GM19035 (cell line): ENCODE data around the gene SETDB2.
A peak's percentile ranks its signal among the peaks of the same experiment; 100 is the strongest.

Experiments used
- ATAC-seq: cut with Tn5 transposase; IDR thresholded peaks from one replicate; pipeline ENCODE4 v1.9.1; 2021; ENCODE audit not compliant: unreplicated experiment

SETDB2 gene

DNA sequence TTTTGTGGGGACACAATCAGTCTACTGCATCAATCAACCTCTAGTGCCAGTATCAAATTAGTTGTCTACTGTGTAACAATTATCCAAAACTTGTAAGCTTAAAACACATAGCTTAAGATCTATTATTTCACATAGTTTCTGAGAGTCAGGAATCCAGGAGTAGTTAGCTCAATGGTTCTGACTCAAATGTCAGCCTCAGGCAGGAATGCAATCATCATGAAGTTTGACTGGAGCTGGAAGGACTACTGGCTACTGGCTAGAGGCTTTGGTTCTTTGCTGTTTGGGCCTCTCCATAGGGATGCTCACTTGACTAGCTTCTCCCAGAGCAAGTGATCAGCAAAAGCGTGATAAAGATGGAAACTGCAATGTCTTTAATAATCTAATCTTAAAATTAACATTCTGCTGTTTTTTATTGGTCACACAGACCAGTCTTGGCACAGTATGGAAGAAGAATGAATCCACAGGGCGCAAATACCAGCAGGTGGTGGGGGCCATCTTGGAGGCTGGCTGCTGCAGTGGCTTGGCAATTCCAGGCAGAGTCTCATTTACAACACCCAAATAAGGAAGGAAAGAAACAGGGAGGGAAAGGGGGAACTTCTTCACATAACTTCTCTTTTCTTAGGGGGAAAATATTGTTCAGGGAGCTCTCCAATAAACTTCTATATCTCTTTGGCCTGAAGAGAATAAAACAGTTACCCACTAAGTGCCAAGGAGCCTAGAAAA, 15.9 kb upstream of the SETDB2 start:
- ATAC-seq = no peak

DNA sequence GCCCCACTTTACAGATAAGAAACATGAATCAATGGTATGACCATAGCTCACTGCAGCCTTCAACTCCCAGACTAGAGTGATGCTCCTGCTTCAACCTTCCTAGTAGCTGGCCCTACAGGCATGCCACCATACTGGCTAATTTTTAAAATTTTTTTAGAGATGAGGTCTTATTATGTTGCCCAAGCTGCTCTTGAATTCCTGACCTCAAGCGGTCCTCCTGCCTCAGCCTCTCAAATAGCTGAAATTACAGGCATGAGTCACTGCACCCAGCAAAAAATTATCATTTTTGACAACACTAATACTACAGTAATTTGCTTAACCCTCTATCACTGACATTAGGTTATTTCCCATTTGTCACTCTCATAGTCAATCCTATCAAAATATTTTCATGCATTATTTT, 15.0 kb upstream of the SETDB2 start:
- no peak for ATAC-seq

DNA sequence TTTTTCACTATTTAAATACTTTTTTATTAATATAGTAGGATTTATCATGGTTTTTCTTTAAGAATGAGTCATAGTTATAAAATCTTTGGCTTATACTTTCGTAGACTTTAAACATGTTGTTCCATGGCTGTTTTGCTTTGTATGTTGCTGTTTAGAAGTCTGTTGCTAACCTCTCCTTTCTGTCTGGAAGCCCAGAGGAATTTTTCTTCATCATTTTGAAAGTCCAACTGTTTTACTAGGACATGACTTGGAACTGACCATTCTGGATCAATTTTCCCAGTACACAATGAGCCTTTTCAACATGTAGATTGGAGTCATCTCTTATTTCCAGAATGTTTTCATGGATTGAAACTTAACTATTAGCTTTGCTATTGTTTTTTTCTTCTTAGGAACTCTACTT, 8.1 kb upstream of the SETDB2 start:
- ATAC-seq = no peak

DNA sequence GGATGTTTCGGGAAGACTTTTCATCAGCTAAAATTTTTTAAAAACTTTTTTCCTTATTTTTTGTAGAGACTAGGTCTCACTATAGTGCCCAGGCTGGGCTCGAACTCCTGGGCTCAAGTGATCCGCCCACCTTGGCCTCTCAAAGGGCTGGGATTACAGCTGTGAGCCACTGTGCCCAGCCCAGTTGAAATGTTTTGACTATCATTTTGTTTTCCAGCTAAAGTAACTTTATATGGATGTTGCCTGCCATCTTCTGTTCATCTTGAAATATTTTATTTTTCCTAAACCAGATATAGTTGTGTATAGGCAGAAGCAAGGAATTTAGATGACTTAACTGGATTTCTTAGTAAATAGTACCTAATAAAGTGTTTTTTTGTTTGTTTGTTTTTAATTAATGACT, 7.2 kb upstream of the SETDB2 start:
- ATAC-seq = no peak

DNA sequence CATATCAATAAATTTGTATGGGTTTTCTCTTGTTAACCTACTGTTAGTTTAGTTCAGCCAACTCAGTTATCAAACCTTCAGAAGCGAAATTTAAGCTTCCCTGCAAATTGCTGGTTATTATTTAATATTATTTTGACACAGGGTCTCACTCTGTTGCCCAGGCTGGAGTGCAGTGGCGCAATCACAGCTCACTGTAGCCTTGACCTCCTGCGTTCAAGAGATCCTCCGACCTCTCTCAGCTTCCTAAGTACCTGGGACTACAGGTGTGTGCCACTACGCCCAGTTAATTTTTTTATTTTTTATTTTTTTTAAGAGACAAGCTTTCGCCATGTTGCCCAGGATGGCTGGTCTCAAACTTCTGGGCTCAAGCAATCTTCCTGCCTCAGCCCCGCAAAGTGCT, 6.4 kb upstream of the SETDB2 start:
- ATAC-seq = no peak

DNA sequence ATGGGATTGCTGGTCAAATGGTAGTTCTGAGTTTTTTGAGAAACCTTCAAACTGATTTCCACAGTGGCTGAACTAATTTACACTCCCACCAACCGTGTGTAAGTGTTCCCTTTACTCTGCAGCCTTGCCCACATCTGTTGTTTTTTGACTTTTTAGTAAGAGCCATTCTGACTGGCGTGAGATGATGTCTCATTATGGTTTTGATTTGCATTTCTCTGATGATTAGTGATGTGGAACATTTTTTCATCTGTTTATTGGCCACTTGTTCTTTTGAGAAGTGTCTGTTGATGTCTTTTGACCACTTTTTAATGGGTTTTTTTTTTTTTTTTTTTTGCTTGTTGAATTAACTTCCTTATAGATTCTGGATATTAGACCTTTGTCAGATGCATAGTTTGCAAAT, 4.5 kb upstream of the SETDB2 start:
- ATAC-seq = no peak

DNA sequence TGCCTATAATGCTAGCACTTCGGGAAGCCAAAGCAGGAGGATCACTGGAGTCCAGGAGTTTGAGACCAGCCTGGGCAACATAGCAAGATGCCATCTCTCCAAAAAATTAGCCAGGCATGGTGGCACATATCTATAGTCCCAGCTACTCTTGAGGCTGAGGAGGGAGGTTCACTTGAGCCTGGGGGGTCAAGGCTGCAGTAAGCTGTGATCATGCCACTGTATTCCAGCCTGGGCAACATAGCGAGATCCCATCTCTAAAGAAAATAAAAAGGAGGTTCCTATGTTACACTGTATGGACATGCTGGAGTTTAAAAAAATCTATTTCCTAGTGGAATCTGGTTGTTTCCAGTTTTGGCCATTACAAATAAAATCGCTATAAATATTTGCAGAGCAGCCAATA, 2.8 kb upstream of the SETDB2 start:
- no peak for ATAC-seq

DNA sequence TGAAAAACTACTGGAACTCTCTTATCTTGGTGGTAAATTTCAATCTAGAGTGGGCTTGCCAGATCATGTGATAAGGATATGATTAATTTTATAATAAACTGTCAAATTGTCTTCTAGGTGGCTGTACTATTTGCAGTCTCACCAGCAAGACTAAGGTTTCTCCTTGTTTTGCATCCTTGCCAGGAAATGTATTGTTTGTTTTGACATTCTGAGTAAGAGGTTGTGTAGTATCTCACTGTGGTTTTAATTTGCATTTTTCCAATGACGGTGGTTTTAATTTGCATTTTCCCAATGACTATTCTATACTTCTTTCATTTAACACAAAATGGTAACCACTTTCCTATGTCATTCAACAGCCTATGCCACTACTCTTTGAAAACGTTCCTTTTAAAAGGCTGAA, 2.2 kb upstream of the SETDB2 start:
- no peak for ATAC-seq

DNA sequence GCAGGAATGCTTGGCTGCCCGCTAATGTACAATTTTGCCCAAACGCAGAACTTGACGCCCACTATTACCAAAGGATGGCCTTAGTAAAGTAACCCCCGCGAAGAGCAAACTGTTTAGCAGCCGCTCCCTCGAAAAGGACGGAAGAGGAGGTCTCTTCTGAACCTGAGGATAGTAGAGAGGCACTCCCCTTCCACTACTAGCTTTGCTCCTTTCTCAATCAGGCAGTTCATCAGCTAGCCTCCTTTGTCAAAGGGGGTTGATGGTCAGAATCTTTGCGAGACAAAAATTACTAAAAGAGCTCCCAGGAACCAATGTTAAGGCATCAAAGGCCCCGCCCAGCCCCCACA, 744 bp upstream of the SETDB2 start:
- no peak for ATAC-seq

DNA sequence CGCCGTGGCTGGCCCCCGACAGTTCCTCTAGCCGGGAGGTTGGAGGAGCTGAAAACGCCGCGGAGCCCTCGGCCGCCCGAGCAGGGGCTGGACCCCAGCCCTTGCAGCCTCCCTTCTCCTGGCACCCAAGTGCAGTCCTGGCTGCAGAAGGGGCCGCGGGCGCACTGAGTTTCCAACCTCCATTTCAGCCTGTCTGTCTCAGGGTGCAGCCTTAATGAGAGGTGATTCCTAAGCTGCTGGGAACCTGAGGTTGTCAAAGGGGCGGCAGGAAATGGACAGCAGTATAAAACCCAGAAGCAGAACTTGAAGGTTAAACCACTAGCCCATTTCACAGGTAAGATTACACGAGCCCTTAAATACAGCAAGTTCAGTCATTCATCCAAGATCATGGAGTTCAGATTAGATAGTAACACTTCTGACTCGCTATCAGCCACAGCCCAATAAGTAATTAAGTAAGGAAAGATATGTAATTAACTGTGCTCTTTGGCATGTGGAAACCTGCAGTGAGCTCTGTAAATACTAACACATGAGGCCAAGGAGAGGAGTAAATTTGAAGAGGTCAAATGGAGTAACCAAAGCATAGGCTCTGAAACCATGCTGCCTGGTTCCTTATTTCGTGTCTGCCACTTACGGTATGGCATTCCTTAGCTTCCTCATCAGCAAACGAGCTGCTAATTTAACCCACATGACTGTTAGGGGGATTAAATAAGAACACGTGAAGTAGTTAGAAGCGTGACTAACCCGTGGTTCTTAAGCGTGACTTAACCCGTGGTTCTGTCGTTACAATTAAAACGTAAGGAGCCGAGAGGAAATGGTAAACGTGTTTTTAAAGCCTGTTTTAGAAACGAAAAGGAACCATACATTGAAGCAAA, 686 bp downstream of the SETDB2 start:
- ATAC-seq = no peak

DNA sequence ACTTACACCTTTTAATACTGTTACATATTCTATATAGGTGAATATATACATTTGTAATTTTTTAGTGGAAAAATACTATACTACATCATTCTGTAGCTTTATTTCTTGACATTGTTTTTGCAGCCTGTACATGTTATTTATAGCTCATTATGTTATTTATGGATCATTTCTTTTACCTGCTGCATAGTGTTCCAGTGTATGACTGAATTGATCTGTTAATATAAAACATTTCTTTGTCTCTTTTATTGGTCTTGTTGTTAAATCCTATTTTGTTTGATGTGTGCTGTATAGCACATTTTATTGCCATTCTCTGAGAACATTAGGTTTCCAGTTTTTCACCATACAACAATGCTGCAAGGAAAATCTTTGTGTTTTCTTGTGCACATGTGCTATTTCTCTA, 2.4 kb downstream of the SETDB2 start:
- ATAC-seq = no peak

DNA sequence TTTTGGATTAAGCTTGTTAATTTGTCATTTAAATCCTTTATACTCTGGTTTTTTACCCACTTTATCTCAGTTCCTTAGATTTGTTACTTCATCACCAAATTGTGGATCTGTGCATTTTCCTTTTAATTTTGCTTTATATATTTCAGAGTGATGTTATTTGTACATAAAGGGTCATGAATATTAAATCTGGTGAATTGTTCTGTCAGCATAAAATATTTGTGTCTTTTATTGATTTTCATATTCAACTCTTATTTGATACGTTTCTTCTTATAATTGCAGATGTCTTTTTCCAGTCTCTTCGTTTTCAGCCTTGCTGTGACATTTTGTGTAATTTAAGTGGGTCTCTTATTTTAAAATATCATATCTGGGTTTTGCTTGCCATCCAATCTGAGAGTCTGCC, 4.7 kb downstream of the SETDB2 start:
- ATAC-seq = no peak

DNA sequence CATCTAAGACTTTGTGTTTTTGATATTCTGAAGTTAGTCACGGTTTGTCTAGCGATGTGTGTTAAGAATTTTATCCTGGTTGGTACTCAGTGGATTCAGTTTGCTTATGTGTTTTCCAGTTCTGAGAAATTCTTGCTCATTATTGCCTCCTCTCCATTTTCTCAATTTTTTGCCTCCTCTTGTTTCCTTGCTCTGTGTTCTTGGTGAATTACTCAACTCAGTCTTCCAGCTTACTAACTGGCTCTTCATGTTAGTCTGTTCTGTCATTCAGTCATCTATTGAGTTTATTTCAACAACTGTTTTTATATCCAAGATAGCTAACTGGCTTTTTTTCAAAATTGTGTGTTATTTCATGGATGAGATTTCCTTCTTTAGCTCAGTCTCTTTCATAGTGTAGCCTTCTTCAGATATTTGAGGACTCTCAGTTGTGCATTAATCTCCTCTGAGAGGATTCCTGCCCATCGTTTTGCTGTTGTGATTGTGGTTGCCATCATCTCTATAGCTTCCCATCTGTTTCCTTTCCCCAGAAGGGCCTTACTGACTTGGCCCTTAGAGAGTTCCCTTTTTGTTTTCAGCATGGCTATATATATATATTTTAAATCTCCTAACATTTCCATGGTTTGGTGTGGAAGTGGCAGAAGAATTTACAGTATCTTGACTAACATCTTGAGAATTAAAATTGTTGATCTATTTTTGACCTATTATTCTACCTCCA, 6.2 kb downstream of the SETDB2 start:
- no peak for ATAC-seq

DNA sequence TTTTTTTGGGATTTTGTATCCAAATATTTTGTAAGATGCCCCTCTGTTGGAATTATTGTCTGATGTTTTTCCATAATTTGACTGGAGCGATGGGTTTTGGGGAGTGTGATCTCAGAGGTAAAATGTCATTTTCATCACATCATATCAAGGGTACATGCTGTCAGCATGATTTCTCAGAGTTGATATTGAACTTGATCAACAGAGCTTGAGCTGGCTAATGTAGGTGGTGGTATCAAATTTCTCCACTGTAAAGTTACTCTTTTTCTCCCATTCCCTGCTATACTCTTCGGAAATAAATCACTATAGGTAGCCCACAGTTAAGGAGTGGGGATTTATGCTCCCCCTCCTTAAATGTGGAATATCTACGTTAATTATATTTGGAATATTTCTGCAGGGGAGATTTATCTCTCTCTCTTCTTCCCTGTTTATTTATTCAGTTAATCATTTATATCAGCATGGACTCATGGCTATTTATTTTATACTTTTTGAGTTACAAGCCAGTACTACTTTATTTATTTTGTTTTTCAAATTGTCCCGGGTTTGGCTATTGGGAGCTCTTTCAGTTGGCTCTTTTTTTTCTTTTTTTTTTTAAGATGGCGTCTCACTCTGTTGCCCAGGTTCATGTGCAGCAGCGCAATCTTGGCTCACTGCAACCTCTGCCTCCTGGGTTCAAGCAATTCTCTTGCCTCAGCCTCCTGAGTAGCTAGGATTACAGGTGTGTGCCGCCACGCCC, 8.8 kb downstream of the SETDB2 start:
- no peak for ATAC-seq

DNA sequence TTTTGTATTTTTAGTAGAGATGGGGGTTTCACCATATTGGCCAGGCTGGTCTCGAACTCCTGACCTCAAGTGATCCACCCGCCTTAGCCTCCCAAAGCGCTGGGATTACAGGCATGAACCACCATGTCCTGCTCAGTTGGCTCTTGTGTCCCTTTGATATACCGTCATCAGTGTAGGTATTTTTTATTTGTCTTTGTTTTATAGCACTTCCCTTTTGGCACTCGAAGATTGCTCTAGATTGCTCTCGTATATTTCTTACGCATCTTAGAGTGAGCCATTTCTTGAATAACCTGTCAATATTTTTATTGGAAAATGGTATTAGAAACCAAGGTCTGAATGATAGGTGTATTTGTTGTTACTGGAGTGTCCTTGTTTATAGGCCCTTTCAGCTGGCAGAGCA, 9.4 kb downstream of the SETDB2 start:
- no peak for ATAC-seq

DNA sequence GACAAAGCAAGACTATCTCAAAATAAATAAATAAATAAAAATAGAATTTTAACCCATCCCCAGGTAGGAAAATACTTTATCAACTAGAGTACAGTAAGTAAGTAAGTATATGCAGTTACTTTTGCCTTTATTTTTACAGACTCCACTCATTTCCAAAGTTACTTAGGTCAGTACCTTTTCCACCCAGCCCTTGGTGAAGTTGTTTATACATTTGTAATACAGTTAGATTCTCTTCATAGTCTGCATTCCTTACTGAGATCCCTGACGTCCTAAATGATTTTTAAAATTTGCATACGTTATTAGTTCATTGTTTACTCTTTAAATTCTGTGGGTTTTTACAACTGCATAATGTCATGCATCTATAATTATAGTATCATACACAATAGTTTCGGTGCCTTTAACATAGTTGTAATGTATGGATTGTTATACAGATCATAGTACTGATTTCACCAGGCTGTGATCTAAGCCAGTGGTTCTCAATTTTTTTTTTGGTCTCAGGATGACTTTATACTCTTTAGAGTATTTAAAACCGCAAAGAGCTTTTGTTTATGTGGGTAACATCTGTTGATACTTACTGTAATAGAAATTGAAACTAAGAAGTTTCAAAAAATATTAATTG, 10.4 kb downstream of the SETDB2 start:
- peak; percentile 95 for ATAC-seq

DNA sequence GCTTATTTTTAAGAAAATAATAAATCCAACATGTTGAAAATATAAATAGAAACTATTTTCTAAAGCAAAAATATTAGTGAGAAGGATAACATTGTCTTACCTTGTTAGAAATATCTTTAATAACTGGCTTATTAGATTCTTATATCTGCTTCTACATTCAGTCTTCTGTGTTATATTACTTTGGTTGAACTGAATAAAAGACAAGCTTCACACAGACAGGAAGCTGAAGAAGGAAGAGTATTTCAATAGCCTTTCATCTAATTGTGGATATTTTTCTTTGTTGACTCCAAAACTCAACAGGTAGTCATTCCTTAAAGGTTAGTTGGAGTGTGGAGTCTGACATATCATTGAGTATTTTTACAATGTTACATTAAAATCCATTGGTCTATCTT, 10.9 kb downstream of the SETDB2 start:
- peak; percentile 21 for ATAC-seq

DNA sequence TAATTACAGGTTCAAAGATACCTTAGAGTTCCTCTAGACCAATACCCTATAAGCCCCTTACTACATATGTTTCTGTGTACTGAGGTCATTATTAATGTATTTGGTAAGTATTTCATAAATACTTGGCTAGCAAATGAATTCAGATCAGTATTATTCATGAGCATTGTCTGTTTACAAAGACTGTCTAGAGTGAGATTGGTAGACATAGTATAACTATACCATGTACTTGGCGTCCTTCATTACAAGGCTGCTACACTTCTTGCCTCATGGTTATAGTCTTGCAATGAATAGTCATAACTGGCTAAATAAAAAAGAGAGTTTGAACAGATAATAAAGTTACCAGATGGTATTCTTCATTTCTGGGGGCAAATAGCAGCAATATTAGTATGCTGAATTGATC, 12.1 kb downstream of the SETDB2 start:
- ATAC-seq = no peak

DNA sequence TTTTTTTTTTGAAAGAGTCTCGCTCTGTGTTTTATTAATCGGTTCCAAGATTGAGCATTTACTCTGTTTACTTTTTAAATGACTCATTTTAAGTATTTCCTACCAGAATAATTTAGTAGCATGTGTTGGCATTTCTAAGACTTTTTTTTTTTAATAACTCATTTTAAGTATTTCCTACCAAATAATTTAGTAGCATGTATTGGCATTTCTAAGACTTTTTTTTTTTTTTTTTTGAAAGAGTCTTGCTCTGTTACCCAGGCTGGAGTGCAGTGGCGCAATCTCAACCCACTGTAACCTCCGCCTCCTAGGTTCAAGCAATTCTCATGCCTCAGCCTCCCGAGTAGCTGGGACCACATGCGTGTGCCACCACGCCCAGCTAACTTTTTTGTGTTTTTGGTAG, 13.1 kb downstream of the SETDB2 start:
- ATAC-seq = no peak

DNA sequence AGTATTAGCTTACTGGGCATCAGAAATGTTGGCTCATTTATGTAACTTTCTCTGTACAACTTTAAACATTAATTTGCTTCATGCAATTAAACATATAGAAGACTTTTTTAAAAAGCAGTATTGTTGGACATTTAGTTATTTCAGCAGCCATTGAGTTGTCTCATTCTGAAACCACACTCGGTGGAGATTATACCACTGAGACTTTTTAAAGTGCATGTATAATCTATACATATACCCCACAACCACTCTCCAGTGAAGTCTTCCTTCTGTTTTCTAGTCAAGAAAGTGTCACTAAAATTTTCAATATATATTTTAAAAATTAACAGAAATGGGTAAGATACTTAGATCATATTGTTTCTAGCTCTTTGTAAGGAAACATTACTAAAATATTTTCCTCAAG, 15.5 kb downstream of the SETDB2 start:
- ATAC-seq = no peak

DNA sequence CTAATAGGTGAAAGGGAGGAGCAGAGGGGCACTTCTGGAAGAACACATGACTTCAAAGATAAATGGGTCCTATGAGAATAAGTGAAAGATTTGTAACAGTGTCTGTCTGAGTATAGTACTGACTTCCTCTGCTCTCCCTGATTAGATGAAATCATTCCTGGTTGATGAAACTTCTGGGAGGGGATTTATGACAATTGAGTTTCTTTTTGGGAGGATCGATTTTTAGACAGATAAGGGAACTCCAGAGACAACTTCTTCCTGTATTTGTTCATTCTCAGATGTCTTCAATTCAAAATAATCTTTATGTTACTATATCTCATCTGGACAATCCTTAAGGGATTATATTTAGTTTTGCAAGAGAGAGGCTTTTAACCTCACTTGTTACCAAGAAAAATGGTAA, 20.0 kb downstream of the SETDB2 start:
- ATAC-seq = no peak
